ENCODE measurements around the gene BCKDHB.

GRCh38 chr6:80341330-80341729 lies 234.9 kb downstream of the BCKDHB start:
- no peak for TF ChIP-seq POLR2A (IDR thresholded peaks at IDR 0.05)
- TF ChIP-seq, protein P1, sequence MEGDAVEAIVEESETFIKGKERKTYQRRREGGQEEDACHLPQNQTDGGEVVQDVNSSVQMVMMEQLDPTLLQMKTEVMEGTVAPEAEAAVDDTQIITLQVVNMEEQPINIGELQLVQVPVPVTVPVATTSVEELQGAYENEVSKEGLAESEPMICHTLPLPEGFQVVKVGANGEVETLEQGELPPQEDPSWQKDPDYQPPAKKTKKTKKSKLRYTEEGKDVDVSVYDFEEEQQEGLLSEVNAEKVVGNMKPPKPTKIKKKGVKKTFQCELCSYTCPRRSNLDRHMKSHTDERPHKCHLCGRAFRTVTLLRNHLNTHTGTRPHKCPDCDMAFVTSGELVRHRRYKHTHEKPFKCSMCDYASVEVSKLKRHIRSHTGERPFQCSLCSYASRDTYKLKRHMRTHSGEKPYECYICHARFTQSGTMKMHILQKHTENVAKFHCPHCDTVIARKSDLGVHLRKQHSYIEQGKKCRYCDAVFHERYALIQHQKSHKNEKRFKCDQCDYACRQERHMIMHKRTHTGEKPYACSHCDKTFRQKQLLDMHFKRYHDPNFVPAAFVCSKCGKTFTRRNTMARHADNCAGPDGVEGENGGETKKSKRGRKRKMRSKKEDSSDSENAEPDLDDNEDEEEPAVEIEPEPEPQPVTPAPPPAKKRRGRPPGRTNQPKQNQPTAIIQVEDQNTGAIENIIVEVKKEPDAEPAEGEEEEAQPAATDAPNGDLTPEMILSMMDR (IDR thresholded peaks at IDR 0.05) = no peak
- TF ChIP-seq POLR2AphosphoS5 (IDR thresholded peaks at IDR 0.05) = no peak
